ENCODE results near the gene MEIS2.

GRCh38 chr15:37034835-37035748 is 65.3 kb downstream of the MEIS2 start:
- TF ChIP-seq ZBTB7A (IDR thresholded peaks at IDR 0.05; ENCODE audit: low read depth) (no peak), CEBPB (IDR thresholded peaks at IDR 0.05) (no peak), TAF1 (IDR thresholded peaks at IDR 0.05; ENCODE audit: low read depth) (no peak), REST (IDR thresholded peaks at IDR 0.05; ENCODE audit: low read depth) (no peak), USF1 (IDR thresholded peaks at IDR 0.05) (no peak), RAD21 (IDR thresholded peaks at IDR 0.05; ENCODE audit: low read depth) (no peak), FOXM1 (IDR thresholded peaks at IDR 0.05; ENCODE audit: borderline replicate concordance, low read depth) (no peak), YY1 (IDR thresholded peaks at IDR 0.05; ENCODE audit: low read depth) (no peak), NFIC (IDR thresholded peaks at IDR 0.05) (no peak), EP300 (IDR thresholded peaks at IDR 0.05; ENCODE audit: borderline replicate concordance) (no peak), MAX (IDR thresholded peaks at IDR 0.05) (no peak)

Data from Ishikawa (cell line).